ENCODE results near the gene TTN. TPM values are rescaled to one million over a fixed set of nuclear protein-coding genes. Genes with fewer than 3 reads are reported as not detected.

Gene TTN
- total and polyA plus RNA-seq, 2 of the 4 experiments (the other 2 are of a cell fraction), result 0.02 to 0.18 TPM

DNA sequence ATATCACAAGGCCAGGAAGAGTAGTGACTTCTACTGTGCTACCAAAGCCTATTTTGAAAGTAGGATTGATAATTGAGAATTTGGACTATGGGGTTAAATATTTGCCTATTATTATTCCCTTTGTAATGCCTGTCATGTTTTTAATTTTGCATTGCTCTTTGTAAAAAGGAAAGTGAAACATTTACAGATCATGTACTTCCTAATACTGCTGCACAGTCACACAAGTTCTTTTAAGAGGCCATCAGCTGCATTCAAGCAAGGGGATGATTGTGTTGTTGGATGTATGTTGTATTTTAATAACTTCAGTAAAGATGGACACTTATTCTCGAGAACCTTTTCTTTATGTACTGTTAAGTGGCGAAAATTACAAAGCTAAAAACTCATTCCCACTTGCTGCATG is 256.9 kb downstream of the TTN start:
- dilution Hi-C loops (cut with HindIII; ENCODE audit: low sequenced_read_pairs, unreplicated experiment) (no loop called here), intact Hi-C loops (cut with micrococcal nuclease) (no loop called here), in situ Hi-C loops (cut with MboI; ENCODE audit: low sequenced_read_pairs) (no loop called here)
- Histone ChIP-seq H2BK15ac (ENCODE audit: low read depth, low read length) (no peak overlapping the region), H2AK9ac (replicated peaks; ENCODE audit: low read depth, low read length, poor library complexity) (no peak overlapping the region), H3K27ac (ENCODE audit: insufficient read depth, low read length) (no peak overlapping the region), H2BK20ac (ENCODE audit: low read depth, low read length) (no peak overlapping the region), H3K9me1 (ENCODE audit: insufficient read depth, low read length) (0 out of 2 replicates have a peak, but pooled peaks cover 5% of the 10 kb centered on the region), H2AK5ac (ENCODE audit: low read depth, low read length) (no peak overlapping the region), H3K4ac (ENCODE audit: low read depth, low read length) (no peak overlapping the region), H4K20me1 (ENCODE audit: insufficient read depth, low read length) (no peaks in the 10 kb centered on the region), H3K9me3 (ENCODE audit: control insufficient read depth, insufficient read depth, low read length) (no peaks in the 10 kb centered on the region), H3K56ac (ENCODE audit: extremely low read depth, insufficient read depth, low read length) (no peak overlapping the region), H3K4me3 (ENCODE audit: insufficient read depth, low read depth, low read length) (no peak overlapping the region), H3K4me1 (ENCODE audit: control insufficient read depth, insufficient read depth, low read length) (peaks cover 1% of the 10 kb centered on the region; the same call in 1 of the 2 replicates), H3K4me2 (ENCODE audit: low read depth, low read length) (no peak overlapping the region), H3K27me3 (ENCODE audit: control insufficient read depth, insufficient read depth, low read length) (no peaks in the 10 kb centered on the region), H4K91ac (ENCODE audit: insufficient read depth, low read depth, low read length) (no peak overlapping the region), H3K14ac (replicated peaks; ENCODE audit: low read depth, low read length) (no peak overlapping the region), H2BK120ac (ENCODE audit: low read depth, low read length) (no peak overlapping the region), H4K5ac (ENCODE audit: low read depth, low read length) (no peak overlapping the region), H3K79me1 (ENCODE audit: low read depth in 1 of 2, low read length in 2 of 2) (peaks cover 4 to 6% of the 10 kb centered on the region in 2 experiments; a peak in 2 of 4 replicates), H2BK5ac (ENCODE audit: low read depth, low read length, poor library complexity, severe bottlenecking) (no peak overlapping the region), H3K36me3 (ENCODE audit: control insufficient read depth, insufficient read depth, low read length) (no peaks in the 10 kb centered on the region), H3K23ac (ENCODE audit: low read depth, low read length) (no peak overlapping the region), H4K8ac (ENCODE audit: low read depth in 2 of 2, low read length in 2 of 2) (no peak overlapping the region), H2AFZ (replicated peaks; ENCODE audit: low read length, poor library complexity) (no peak overlapping the region), H3K9ac (ENCODE audit: low read depth, low read length) (no peak overlapping the region), H3K18ac (ENCODE audit: low read depth, low read length) (no peak overlapping the region)
- DNase-seq (no peak), ATAC-seq (ENCODE audit: low read depth) (no peak)
- BruUV-seq (replicated peaks), result no TSS peak
- TF ChIP-seq SMC3 (IDR thresholded peaks at IDR 0.05; ENCODE audit: low read depth, low read length) (no peak), POLR2A (IDR thresholded peaks at IDR 0.05; ENCODE audit: low read depth, low read length) (no peak), MAZ (IDR thresholded peaks at IDR 0.05; ENCODE audit: borderline replicate concordance, low read depth, low read length) (no peak), MXI1 (IDR thresholded peaks at IDR 0.05; ENCODE audit: borderline replicate concordance, low read depth, low read length) (no peak), MAFK (IDR thresholded peaks at IDR 0.05; ENCODE audit: low read depth, low read length) (no peak), CEBPB (IDR thresholded peaks at IDR 0.05; ENCODE audit: low read depth, low read length) (no peak), CHD1 (IDR thresholded peaks at IDR 0.05; ENCODE audit: low read depth, low read length) (no peak), FOS (IDR thresholded peaks at IDR 0.05; ENCODE audit: low read depth, low read length) (no peak), NFE2L2 (IDR thresholded peaks at IDR 0.05; ENCODE audit: low read depth, low read length) (no peak), RAD21 (IDR thresholded peaks at IDR 0.05; ENCODE audit: low read length) (no peak), RFX5 (IDR thresholded peaks at IDR 0.05; ENCODE audit: low read depth, low read length) (no peak)
- TF ChIP-seq, protein P1, sequence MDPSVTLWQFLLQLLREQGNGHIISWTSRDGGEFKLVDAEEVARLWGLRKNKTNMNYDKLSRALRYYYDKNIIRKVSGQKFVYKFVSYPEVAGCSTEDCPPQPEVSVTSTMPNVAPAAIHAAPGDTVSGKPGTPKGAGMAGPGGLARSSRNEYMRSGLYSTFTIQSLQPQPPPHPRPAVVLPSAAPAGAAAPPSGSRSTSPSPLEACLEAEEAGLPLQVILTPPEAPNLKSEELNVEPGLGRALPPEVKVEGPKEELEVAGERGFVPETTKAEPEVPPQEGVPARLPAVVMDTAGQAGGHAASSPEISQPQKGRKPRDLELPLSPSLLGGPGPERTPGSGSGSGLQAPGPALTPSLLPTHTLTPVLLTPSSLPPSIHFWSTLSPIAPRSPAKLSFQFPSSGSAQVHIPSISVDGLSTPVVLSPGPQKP (IDR thresholded peaks at IDR 0.05; ENCODE audit: borderline replicate concordance, low read depth, low read length), result no peak
- TF ChIP-seq, protein P2, sequence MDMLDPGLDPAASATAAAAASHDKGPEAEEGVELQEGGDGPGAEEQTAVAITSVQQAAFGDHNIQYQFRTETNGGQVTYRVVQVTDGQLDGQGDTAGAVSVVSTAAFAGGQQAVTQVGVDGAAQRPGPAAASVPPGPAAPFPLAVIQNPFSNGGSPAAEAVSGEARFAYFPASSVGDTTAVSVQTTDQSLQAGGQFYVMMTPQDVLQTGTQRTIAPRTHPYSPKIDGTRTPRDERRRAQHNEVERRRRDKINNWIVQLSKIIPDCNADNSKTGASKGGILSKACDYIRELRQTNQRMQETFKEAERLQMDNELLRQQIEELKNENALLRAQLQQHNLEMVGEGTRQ (IDR thresholded peaks at IDR 0.05; ENCODE audit: low read depth, low read length), result no peak
- POLR2A ChIA-PET (ENCODE audit: unreplicated experiment), result no interaction called here
- CTCF ChIA-PET, result no interaction called here
- no CpG with 5 or more reads among the region's 2 CpGs for WGBS, 2 experiments (ENCODE audit: extremely low coverage in 2 of 2, insufficient read length in 1 of 2)

All from IMR-90 (cell line).